GM19238 (cell line): ENCODE data around the gene TRIM39.
"Not testable (repeated sequence)": the region's sequence is repeated elsewhere in the genome, so short reads cannot be mapped to it uniquely, and the experiment has no call there.

Experiments
- DNase-seq: peaks from one replicate; pipeline ENCODE4 v3.0.0; 2011; ENCODE audit warnings: low spot score; ENCODE audit not compliant: insufficient read length

TRIM39 gene

DNA sequence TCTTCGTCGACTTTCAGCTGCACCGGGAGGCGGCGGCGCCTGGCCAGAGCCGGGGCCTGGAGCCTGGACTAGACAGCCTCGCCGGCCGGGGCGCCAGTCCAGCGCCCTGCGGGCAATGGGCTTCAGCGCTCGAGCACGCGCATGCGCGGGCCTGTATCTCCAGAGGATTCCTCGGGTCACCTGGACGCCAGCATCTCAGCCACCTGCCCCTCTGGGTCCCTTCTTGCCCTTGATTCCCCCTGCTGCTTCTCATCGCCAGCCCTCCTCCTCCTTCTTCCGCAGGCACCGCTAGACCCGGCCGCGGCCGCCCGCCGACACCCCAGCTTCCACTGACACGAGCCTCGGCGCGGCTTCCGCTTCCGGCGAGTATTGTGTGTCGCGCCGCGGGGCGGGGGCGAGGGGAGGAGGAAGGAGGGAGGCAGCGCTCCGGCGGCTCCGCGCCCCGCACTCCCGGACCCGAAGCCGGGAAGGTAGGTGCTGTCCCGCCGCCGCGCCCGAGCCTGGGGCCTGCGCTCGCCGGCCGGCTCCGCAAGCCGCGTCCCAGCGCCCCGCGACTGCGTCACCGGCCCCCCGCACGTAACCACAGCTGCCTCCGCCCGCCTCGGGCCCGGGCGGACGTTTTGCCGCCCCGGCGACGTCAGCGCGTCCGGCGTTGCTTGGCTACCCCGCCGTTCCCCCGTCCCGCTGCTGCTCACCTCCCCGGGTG, at the start of gene TRIM39:
Gene TRIM39, plus strand, starts transcription at position 402 of the 706 bp plus-strand sequence. CDS start 2,391 bp downstream, outside the sequence.
- peak; percentile 86 for DNase-seq

DNA sequence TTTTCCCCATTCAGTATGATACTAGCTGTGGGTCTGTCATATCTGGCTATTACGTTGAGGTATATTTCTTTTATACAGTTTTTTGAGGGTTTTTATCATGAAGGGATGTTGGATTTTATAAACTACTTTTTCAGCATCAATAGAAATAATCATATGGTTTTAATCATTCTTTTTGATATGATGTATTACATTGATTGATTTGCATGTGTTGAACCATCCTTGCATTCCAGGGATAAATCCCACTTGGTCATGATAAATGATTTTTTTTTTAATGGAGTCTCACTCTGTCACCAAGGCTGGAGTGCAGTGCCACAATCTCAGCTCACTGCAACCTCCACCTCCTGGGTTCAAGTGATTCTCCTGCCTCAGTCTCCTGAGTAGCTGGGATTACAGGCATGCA, 45.7 kb upstream of the TRIM39 start:
- DNase-seq, result not testable (repeated sequence)

DNA sequence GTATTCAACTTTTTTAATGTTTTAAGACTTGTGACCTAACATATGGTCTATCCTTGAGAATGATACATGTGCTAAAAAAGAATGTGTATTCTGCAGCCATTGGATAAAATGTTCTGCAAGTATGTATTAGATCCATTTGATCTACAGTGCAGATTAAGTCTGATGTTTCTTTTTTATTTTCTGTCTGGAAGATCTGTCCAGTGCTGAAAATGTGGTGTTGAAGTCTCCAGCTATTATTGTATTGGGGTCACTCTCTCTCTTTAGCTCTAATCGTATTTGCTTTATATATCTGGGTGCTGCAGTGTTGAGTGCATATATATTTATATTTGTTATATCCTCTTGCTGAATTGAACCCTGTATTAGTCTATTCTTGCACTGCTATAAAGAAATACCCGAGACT, 44.2 kb upstream of the TRIM39 start:
- no peak for DNase-seq

DNA sequence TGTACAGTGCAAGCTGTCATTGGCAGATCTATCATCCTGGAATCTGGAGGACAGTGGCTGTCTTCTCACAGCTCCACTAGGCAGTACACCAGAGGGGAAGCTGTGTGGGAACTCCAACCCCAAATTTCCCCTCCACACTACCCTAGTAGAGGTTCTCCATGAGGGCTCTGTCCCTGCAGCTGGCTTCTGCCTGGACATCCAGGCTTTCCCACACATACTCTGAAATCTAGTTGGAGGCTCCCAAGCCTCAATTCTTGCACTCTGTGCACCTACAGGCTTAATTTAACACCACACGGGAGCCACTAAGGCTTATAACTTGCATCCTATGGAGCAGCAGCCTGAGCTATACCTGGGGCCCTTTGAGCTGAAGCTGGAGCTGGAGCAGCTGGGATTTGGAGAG, 43.0 kb upstream of the TRIM39 start:
- DNase-seq, result no peak

DNA sequence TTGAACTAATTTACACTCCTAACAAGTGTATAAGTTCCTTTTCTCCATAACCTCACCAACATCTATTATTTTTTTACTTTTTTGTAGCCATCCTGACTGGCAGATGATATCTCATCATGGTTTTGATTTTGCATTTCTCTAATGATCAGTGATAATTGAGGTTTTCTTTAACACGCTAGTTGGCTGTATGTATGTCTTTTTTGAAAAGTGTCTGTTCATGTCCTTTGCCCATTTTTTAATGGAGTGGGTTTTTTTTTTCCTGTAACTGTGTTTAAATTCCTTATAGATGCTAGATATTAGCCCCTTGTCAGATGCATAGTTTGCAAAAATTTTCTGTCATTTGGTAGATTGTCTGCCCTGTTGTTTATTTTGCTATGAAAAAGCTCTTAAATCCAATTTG, 39.6 kb upstream of the TRIM39 start:
- no peak for DNase-seq

DNA sequence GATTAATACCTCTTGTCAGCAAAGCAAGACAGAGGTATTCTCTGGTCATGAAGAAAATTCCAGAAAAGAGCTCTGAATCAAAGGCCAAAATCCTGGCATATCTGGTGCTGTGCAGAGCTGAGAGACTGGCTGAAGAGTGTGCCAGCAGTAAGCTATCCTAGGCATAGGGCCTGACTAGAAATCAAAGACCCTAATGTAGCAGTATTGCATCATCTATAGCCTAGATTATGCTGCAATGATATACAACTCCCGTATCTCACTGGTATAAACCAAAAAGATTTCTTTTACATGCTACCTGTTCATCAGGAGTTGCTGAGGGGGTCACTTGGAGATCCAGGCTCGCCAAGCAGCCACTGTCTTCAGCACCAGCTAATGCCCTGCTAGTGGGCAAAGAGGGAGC, 30.9 kb upstream of the TRIM39 start:
- no peak for DNase-seq

DNA sequence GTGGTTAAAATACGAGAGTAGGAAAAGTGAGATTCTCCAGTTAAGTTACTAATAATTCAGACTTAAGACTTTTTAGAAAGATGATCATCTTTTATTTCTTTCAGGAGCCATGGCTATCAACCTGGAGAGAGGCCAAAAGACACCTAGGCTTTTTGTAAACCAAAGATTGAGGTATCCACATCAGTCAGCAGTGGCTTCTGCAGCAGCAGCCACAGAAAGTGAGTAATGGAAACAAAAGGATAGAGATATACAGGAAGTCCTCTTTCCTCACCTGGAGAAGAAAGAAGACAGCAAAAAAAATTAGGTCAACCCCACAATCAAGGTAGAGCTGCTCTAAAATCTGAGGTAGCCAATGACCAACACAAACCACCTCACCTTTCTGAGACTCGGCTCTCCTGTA, 22.7 kb upstream of the TRIM39 start:
- no peak for DNase-seq

DNA sequence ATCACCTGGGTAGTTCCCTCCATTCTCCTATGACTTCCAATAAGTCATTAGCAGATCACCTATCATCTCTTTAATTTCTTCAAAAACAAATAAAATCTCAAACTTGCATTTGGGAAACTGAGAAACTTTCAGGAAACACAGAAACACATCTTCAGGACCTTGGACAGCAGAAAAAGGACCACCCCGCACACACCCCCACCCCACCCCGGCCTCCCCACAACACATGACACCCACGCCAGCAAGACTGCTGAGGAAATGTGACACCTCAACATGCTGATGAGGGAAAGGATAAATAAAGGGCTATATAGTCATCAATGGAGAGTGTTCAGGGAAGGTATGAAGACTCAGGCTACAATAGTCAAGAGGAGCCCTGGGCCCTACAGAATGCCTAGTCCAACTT, 15.6 kb upstream of the TRIM39 start:
- no peak for DNase-seq

DNA sequence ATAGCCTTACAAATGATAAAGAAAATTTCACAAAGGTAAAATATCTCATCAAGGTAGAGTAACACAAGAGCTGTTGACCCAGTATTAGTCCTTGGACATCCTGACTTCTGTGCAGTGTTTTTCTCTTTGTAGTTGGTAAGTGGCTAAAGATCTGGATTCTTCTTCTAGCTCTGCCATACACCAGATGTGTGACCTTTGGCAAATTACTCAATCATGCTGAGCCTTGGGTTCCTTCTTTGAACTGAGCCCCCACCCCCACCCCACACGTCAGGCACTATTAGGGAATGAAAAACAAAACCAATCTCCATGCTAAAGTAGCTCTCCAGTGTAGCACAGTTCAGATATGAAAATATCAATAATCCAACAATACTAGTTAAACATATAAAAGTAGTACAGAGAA, 15.1 kb upstream of the TRIM39 start:
- DNase-seq, result no peak

DNA sequence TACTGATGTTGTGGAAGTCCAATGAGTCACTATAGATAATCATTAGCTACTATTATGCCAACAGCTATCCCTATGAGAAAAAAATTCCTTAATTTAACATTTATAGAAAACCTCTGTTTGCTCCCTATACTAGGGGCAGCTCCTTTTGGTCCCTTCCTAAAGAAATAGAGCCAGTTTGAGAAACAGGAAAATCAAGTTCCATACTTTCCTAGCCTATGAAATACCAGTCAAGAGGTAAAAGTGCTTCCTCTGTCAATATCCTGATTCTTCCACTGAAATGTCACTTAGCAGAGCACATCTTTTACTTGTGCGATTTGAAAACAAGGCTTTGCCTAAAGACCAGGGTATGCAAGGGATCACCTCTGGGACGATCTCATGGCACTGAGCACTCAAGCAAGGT, 14.5 kb upstream of the TRIM39 start:
- no peak for DNase-seq

DNA sequence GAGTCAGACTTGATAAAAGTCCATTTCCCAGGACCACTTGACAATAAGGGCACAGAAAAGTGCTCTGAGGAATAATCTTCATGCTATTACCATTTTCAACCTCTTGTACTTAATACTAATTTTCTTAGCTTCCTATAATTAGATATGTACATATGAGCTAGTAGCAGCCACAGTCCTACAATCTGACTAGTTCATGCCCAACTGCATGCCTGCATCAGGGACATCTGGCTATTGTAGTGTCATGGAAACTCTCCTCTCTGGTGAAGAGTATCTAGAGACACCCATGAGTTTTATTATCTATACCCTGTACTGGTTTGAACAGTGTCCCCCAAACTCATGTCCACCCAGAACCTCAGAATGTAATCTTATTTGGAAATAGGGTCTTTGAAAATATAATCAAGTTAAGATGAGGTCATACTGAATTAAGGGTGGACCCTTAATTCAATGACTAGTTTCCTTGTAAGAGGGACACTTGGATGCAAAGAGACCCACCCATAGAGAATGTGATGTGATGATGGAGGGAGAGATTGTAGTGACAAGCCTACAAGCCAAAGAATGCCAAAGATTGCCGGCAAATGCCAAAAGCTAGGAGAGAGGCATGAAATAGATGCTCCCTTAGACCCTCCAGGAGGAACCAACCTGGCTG, 13.9 kb upstream of the TRIM39 start:
- no peak for DNase-seq

DNA sequence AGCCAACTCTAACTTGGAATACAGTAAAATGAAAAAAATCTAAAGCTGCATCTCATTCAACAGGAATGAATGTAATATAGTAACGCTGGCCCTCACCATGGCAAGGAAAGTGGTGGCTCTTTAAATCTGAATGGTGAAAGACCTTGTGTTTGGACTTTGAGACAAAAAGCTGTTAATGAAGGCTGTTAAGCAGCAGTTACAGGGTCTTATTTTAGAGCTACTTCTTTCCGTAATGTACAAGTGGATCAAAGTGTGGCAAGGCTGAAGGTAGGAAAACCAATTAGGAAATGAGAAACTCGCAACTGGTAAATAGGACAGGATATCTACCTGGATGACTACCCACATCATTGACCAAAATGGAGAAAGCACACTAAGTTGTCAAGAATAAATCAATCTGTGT, 11.6 kb upstream of the TRIM39 start:
- no peak for DNase-seq

DNA sequence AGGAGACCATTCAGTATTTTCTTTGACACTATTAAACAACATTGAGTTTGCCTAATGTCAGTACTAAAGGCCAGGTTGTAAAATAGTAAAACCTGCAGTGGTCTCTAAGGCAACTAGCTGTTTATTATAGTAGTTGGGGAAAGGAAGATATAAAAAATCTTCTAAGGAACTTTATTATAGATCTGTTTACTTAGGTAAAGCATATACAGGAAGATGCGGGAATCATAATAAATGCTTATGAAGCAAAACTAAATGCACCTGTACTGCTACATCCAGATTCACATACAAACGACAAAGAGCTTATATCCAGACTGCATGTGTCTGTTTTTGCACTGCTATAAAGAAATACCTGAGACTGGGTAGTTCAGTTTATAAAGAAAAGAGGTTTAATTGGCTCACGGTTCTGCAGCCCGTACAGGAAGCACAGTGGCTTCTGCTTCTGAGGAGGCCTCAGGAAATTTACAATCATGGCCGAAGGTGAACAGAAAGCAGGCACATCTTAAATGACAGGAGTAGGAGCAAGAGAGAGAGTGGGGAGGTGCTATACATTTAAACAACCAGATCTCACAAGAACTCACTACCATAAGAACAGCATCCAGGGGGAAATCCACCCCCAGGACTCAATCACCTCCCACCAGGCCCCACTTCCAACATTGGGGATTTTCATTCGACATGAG, 8.7 kb upstream of the TRIM39 start:
- DNase-seq, result no peak

DNA sequence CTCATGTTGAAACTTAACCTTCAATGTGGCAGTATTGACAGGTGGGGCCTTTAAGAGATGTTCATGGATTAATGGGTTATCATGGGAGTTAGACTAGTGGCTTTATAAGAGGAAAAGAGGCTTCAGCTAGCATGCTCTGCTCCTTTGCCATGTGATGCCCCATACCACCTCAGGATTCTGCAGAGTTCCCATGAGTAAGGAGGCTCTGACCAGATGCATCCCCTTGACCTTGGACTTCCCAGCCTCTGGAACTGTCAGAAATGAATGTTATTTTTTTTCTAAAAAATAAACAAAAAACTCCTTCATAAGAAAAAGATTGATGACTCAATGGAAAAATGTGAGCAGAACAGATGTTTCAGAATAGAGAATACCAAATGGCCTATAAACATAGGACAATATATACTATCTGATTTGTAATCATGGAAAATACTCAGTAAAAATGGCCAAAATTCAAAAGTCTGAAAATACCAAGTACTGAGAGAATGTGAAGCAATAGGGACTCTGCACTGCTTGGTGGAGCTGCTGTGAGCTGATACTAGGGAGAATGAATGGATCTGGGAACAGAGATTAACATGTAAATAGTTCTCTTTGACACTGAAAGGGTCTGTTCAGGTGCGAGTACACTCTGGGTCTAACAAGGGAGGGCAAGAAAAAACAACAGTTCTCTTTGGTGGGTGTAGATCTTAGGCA, 7.4 kb upstream of the TRIM39 start:
- DNase-seq, result no peak

DNA sequence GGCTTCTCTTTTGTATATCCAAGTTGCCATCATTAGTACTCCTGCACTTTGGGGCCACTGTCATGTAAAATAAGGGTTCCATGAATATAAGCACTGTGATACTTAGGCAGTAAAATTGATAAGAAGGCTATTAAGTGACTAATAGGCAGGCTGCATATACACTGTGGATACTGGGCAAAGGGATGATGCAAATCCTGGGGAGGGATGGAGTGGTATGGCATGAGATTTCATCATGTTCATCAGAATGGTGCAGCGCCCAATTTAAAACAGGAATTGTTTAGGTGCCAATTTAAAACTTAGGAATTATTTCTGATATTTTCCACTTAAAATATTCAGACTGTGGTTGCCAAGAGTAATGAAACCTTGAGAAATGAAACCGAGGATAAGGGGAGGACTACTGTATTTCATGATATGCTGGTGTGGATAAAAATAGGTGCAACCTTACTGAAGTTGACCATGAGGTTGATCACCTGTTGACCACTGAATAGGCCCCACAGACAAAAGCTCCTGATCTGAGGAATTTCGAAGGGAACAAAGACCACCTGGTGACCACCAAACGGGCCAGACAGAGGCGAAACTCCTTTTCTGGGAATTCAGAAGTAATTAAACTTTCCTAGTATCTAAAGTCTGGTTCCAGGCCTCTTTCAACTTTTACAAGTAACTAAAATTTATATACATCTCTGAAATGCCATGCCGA, 4.9 kb upstream of the TRIM39 start:
- DNase-seq, result no peak

DNA sequence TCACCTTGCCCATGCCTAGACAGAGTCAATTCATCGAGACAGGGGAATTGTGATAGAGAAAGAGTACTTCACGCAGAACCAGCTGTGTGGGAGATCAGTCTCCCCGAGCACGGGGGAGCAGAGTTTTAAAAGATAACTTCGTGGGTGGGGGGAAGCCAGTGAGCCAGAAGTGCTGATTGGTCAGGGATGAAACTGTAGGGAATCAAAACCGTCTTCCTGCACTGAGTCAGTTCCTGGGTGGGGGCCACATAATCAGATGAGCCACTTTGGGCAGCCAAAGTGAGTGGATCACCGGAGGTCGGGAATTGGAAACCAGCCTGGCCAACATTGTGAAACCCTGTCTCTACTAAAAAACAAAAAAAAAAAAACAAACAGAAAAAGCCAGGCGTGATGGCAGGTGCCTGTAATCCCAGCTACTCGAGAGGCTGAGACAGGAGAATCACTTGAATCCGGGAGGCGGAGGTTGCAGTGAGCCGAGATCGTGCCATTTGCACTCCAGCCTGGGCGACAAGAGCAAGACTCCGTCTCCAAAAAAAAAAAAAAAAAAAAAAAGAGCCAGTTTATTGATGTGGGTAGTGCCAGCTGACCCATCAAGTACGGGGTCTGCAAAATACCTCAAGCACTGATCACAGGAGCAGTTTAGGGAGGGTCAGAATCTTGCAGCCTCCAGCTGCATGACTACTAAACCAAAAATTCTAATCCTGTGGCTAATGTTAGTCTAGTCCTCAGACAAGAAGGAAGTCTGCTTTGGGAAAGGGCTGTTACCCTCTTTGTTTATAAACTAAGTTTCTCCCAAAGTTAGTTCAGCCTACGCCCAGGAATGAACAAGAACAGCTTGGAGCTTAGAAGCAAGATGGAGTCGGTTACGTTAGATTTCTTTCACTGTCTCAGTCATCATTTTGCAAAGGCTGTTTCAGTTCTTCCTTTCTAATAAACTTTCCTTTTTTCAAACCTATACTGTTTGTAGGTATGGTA, 3.9 kb upstream of the TRIM39 start:
- no peak for DNase-seq

DNA sequence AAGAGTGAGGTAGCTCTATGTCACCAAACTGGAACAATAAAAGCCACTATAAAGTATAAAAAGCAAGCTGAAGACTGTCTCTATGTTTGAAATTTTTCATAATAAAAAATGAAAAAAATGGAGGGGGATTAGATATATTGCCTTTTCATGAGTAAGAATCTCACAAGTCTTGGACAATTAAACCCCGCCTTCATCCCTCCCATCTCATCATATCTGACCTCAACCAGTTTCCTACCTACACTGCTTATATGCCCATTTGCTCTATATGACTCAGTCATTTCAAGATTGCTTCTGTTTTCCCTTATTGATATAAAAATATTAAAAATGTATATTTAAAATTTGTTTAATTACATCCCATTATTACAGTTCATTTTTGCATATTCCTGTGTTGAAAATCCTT, 2.9 kb upstream of the TRIM39 start:
- no peak for DNase-seq

DNA sequence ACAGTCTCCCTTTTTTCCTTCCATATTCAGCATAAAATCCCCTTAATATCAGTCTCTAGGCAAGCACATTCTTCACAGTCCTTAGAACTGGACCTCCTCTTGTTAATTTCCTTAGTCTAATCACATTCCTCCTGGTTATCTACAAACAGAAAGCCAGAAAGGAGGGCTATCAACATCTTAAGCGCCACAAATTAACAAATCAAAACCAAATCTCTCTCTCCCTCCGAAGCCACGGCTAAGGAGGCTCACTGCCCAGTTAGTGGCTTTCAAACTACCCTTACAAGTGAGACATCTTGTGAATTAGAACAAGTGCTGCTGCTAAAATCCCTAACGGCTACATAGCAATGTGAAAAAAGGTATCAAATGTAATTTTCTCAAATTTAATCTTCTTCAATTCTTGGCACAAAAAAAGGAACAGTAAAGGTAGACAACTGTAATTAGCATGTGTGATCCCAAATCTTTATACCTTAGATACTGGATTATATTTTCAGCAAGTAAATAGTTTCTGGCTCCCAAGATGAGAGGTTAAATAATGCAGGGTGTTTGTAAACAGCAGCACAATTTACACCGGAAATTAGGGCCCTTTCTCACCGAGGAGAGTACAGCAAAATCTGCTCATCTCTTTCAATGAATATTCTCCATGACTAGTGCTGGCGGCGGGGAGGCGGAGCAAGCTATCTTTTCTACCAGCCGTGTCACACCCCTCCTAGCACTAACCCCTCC, 1.4 kb upstream of the TRIM39 start:
- DNase-seq, result peak; percentile 59

DNA sequence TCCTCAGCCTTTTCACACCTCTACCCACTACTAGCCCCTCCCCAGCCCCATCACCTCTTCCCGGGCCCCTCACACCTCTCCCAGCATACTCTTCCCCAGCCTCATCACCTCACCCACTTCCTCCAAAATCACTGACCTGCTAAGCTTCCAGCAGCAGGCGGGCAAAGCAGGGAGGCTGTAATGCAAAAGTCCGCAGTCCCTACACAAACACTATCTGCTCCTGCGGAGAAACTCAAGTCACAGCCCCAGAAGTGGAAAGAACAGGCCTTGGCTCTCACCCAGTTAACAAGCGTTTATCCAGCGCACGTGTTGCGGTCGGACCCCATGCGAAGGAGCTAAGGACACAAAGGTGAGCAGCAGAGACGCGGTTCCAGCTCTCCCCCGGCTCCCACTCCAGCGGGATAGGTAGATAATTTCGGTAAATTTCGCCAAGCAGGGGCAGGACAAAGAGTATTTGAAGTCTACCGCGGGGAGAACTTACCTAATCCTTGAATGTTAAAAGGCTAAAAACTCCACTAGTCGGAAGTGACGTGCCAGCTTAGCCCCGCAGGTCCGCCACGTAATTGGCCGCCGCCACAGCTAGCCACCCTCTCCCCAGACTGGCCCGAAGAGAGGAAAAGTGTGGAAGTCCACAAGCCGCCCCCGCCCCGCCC, 728 bp upstream of the TRIM39 start:
- peak; percentile 66 for DNase-seq
